B cell (primary cell): ENCODE results near the gene NUMB. TPM values are rescaled to one million over a fixed set of nuclear protein-coding genes. Genes with fewer than 3 reads are reported as not detected.

ENCODE experiments used
- ATAC-seq: fragments of 200-7000 bp; cut with Tn5 transposase; one replicate; pipeline ENCODE4 v1.10.0; 2021; ENCODE audit warnings: low read depth, mild to moderate bottlenecking, moderate number of reproducible peaks, moderate library complexity
- CTCF ChIA-PET: fragments of 350-600 bp; sonication (Branson Sonifier 250); formaldehyde crosslinking; loops from one replicate; lab custom pipeline; 2021; ENCODE audit warnings: antibody characterized with exemption, inconsistent platforms; lab: Charles Lee
- POLR2A ChIA-PET: fragments of 350-600 bp; sonication (Branson Sonifier 250); formaldehyde crosslinking; loops from one replicate; lab custom pipeline; 2021; ENCODE audit warnings: antibody characterized with exemption; lab: Charles Lee
- DNase-seq: peaks from one replicate; pipeline ENCODE4 v3.0.0; 2013
- H2AFZ ChIP-seq: 2 replicates; pipeline ENCODE4 v1.6.1; 2012; ENCODE audit warnings: mild to moderate bottlenecking, low read depth, low read length; ENCODE audit not compliant: insufficient read depth, poor library complexity, severe bottlenecking
- H3K27ac ChIP-seq, 2 donors: 1 replicate in 1 of 2; 2 replicates in 1 of 2; pipeline ENCODE4 v1.5.1; 2012 to 2013; ENCODE audit warnings: low read length in 2 of 2, mild to moderate bottlenecking in 2 of 2, moderate library complexity in 1 of 2
- H3K27me3 ChIP-seq, 4 experiments: fragments of 200-600 bp in 1 of 4; sonication (generic) in 1 of 4; replicated peaks in 1 of 4; 1 replicate in 2 of 4; 2 replicates in 2 of 4; pipeline versions ENCODE4 v1.6.1 to v1.7.0; 2013 to 2016; ENCODE audit warnings: low read length in 3 of 4, mild to moderate bottlenecking in 2 of 4, mixed read lengths in 1 of 4, moderate library complexity in 1 of 4; ENCODE audit not compliant: insufficient read depth in 4 of 4, control insufficient read depth in 3 of 4; ENCODE audit errors: control extremely low read depth in 1 of 4
- H3K36me3 ChIP-seq, 2 experiments: replicated peaks in 1 of 2; 1 replicate in 1 of 2; 2 replicates in 1 of 2; pipeline versions ENCODE4 v1.6.1 to v1.7.1; 2013; ENCODE audit warnings: low read length in 1 of 2; ENCODE audit not compliant: insufficient read depth in 2 of 2, control insufficient read depth in 1 of 2; ENCODE audit errors: control extremely low read depth in 1 of 2, extremely low read depth in 1 of 2
- H3K4me1 ChIP-seq, 2 donors: fragments of 200-600 bp in 1 of 2; sonication (generic) in 1 of 2; 1 replicate in 1 of 2; 2 replicates in 1 of 2; pipeline versions ENCODE4 v1.5.1 to v1.6.1; 2013 to 2017; ENCODE audit warnings: low read length in 2 of 2; ENCODE audit not compliant: control insufficient read depth in 2 of 2, insufficient read depth in 2 of 2
- H3K4me2 ChIP-seq: replicated peaks from 2 replicates; pipeline ENCODE3; 2012; ENCODE audit warnings: mild to moderate bottlenecking, low read depth, low read length; ENCODE audit not compliant: poor library complexity, severe bottlenecking
- H3K4me3 ChIP-seq, 5 experiments: fragments of 200-600 bp in 1 of 5; sonication (generic) in 1 of 5; 1 replicate in 3 of 5; 2 replicates in 2 of 5; pipeline versions ENCODE4 v1.5.1 to v1.7.0; 2011 to 2016; ENCODE audit warnings: low read length in 4 of 5, mild to moderate bottlenecking in 4 of 5, low read depth in 2 of 5, control low read depth in 1 of 5, moderate library complexity in 1 of 5; ENCODE audit not compliant: insufficient read depth in 1 of 5; ENCODE audit errors: control extremely low read depth in 1 of 5, extremely low read depth in 1 of 5
- H3K79me2 ChIP-seq: fragments of 200-600 bp; sonication (generic); one replicate; pipeline ENCODE4 v1.6.0; 2016; ENCODE audit warnings: low read length; ENCODE audit not compliant: control insufficient read depth, insufficient read depth
- H3K9ac ChIP-seq: fragments of 200-600 bp; sonication (generic); 2 replicates; pipeline ENCODE4 v1.6.1; 2017; ENCODE audit warnings: mild to moderate bottlenecking, low read length, moderate library complexity
- H3K9me3 ChIP-seq, 3 donors: one replicate each; pipeline versions ENCODE4 v1.6.1 to v1.7.1; 2013; ENCODE audit warnings: low read length in 2 of 3; ENCODE audit not compliant: control insufficient read depth in 2 of 3, insufficient read depth in 1 of 3; ENCODE audit errors: control extremely low read depth in 1 of 3
- H4K20me1 ChIP-seq: 2 replicates; pipeline ENCODE4 v1.6.0; 2012; ENCODE audit warnings: mild to moderate bottlenecking, low read length; ENCODE audit not compliant: insufficient read depth, control insufficient read depth, poor library complexity, severe bottlenecking
- H3K27ac Mint-ChIP-seq: one replicate; pipeline ENCODE4 v1.8.0; 2021; ENCODE audit warnings: mixed read lengths
- H3K27me3 Mint-ChIP-seq: one replicate; pipeline ENCODE4 v1.8.0; 2021; ENCODE audit warnings: mixed read lengths
- H3K4me1 Mint-ChIP-seq: one replicate; pipeline ENCODE4 v1.8.0; 2021; ENCODE audit warnings: mixed read lengths
- H3K4me3 Mint-ChIP-seq: one replicate; pipeline ENCODE4 v1.8.0; 2021; ENCODE audit warnings: mixed read lengths
- H3K9me3 Mint-ChIP-seq: one replicate; pipeline ENCODE4 v1.8.0; 2022; ENCODE audit warnings: mixed read lengths; ENCODE audit not compliant: insufficient read depth
- CTCF ChIP-seq: fragments of 200-600 bp; IDR thresholded peaks from one replicate; pipeline ENCODE4 v1.8.0; 2022; ENCODE audit warnings: antibody characterized with exemption, mild to moderate bottlenecking
- EZH2 ChIP-seq: IDR thresholded peaks from 2 replicates; pipeline ENCODE4 v1.6.1; 2012; ENCODE audit warnings: borderline replicate concordance, low read depth, mild to moderate bottlenecking, moderate library complexity, low read length; ENCODE audit not compliant: insufficient read depth, poor library complexity, severe bottlenecking
- WGBS: methylation state at CpG from one replicate; pipeline ENCODE4 v1.1.5; 2013; ENCODE audit warnings: missing lambda C conversion rate; ENCODE audit not compliant: insufficient coverage; 5-methylcytosine and 5-hydroxymethylcytosine counted together
- intact Hi-C: fragments of 100-400 bp; cut with micrococcal nuclease; formaldehyde crosslinking; loops from one replicate; pipeline ENCODE4 v1.10.0; 2022
- polyA plus RNA-seq: library from polyadenylated mRNA; depleted of rRNA; stranded (reverse); fragments of >200 nt; gene quantifications from 2 replicates; pipeline ENCODE4 v1.2.3, GENCODE V29; 2012
- total RNA-seq, 2 donors: library from RNA; stranded (reverse); fragments of 120-200 nt in 1 of 2; gene quantifications; 1 replicate in 1 of 2; 2 replicates in 1 of 2; pipeline versions ENCODE4 v1.2.3 to v1.2.4, GENCODE V29; 2013 to 2022

Gene NUMB
- total and polyA plus RNA-seq, 2 donors (not counting 1 experiment from before 2014, with no cell fraction given), result 63.4 to 102 TPM

GRCh38 chr14:73471582-73472184 lies 13.3 kb upstream of the NUMB start:
- Histone ChIP-seq H3K27me3 (no peaks in the 10 kb centered on the region), H3K9me3 (no peaks in the 10 kb centered on the region), H3K79me2 (no peaks in the 10 kb centered on the region), H4K20me1 (no peaks in the 10 kb centered on the region), H3K4me3 (no peak overlapping the region), H3K36me3 (no peaks in the 10 kb centered on the region), H2AFZ (no peak overlapping the region), H3K4me2 (no peak overlapping the region), H3K9ac (no peak overlapping the region), H3K27ac (no peak overlapping the region), H3K4me1 (peaks cover 2 to 4% of the 10 kb centered on the region in 2 donors)
- Mint-ChIP-seq H3K27ac (no peak overlapping the region), H3K27me3 (no peaks in the 10 kb centered on the region), H3K4me1 (peaks cover 9% of the 10 kb centered on the region), H3K4me3 (no peak overlapping the region), H3K9me3 (no peaks in the 10 kb centered on the region)
- 95% methylated on average over 4 of the region's 6 CpGs for WGBS
- DNase-seq (no peak), ATAC-seq (no peak)
- intact Hi-C loops, result loop anchor here (1.0 to 2.0 kb wide), 4 partner anchors 13 to 298 kb away; partner anchors contain the start of gene NUMB
- ChIA-PET CTCF (interaction anchor here (0.6 to 17.4 kb wide), 55 partner anchors 9 to 1216 kb away, joined by 3 to 470 read pairs (median 4); partner anchors contain the start of gene NUMB), POLR2A (interaction anchor here (0.6 to 1.1 kb wide), 6 partner anchors 15 to 229 kb away, joined by 3 to 6 read pairs (median 3); no protein-coding TSS in a partner anchor)
- no peak for TF ChIP-seq EZH2
- no peak for TF ChIP-seq CTCF

GRCh38 chr14:73468828-73469375 lies 10.6 kb upstream of the NUMB start:
- Histone ChIP-seq H3K9me3 (no peaks in the 10 kb centered on the region), H3K27me3 (no peaks in the 10 kb centered on the region), H3K9ac (no peak overlapping the region), H3K4me3 (no peak overlapping the region), H3K4me1 (peaks cover 25 to 32% of the 10 kb centered on the region in 2 donors), H2AFZ (no peak overlapping the region), H4K20me1 (no peaks in the 10 kb centered on the region), H3K79me2 (no peaks in the 10 kb centered on the region), H3K27ac (no peak overlapping the region), H3K4me2 (no peak overlapping the region), H3K36me3 (no peaks in the 10 kb centered on the region)
- Mint-ChIP-seq H3K27me3 (no peaks in the 10 kb centered on the region), H3K9me3 (no peaks in the 10 kb centered on the region), H3K4me1 (peaks cover 35% of the 10 kb centered on the region), H3K4me3 (no peak overlapping the region), H3K27ac (no peak overlapping the region)
- no peak for DNase-seq
- intact Hi-C loops, result no loop called here
- TF ChIP-seq EZH2 (no peak), CTCF (no peak)
- CTCF ChIA-PET, result interaction anchor here (0.7 to 17.4 kb wide), 6 partner anchors 9 to 175 kb away, joined by 3 to 470 read pairs (median 7); partner anchors contain the start of gene NUMB
- WGBS, result no CpG with 5 or more reads among the region's 3 CpGs
- no peak for ATAC-seq
- POLR2A ChIA-PET, result no interaction called here
